ENCODE results near the gene HSPA1L.
A peak's percentile ranks its signal among the peaks of the same experiment; 100 is the strongest.

Gene HSPA1L

GRCh38 chr6:31775184-31775583 is 39.9 kb downstream of the HSPA1L start:
- no peak overlapping the region for H3K4me3 ChIP-seq (replicated peaks; ENCODE audit: low read depth, low read length)
- no peak for TF ChIP-seq CTCF (IDR thresholded peaks at IDR 0.05; ENCODE audit: low read depth, low read length, missing control alignments)
- no peak for DNase-seq (ENCODE audit: extremely low read depth, low read depth)

GRCh38 chr6:31771992-31772358 is 43.1 kb downstream of the HSPA1L start:
- no peak for TF ChIP-seq CTCF (IDR thresholded peaks at IDR 0.05; ENCODE audit: low read depth, low read length, missing control alignments)
- peak; percentile 32 for DNase-seq (ENCODE audit: extremely low read depth, low read depth)
- no peak overlapping the region for H3K4me3 ChIP-seq (replicated peaks; ENCODE audit: low read depth, low read length)

- no peak for DNase-seq (ENCODE audit: extremely low read depth, low read depth)
- TF ChIP-seq CTCF (IDR thresholded peaks at IDR 0.05; ENCODE audit: low read depth, low read length, missing control alignments) = no peak
- no peak overlapping the region for H3K4me3 ChIP-seq (replicated peaks; ENCODE audit: low read depth, low read length)
Observed at GRCh38 chr6:31770860-31771259, 44.2 kb downstream of the HSPA1L start.

- H3K4me3 ChIP-seq (replicated peaks; ENCODE audit: low read depth, low read length) = no peak overlapping the region
- no peak for DNase-seq (ENCODE audit: extremely low read depth, low read depth)
- TF ChIP-seq CTCF (IDR thresholded peaks at IDR 0.05; ENCODE audit: low read depth, low read length, missing control alignments) = peak; percentile 90
Observed at GRCh38 chr6:31769684-31770371, 45.3 kb downstream of the HSPA1L start.

- no peak for DNase-seq (ENCODE audit: extremely low read depth, low read depth)
- no peak for TF ChIP-seq CTCF (IDR thresholded peaks at IDR 0.05; ENCODE audit: low read depth, low read length, missing control alignments)
- no peak overlapping the region for H3K4me3 ChIP-seq (replicated peaks; ENCODE audit: low read depth, low read length)
Observed at GRCh38 chr6:31768363-31769257, 46.5 kb downstream of the HSPA1L start.

- no peak for TF ChIP-seq CTCF (IDR thresholded peaks at IDR 0.05; ENCODE audit: low read depth, low read length, missing control alignments)
- no peak overlapping the region for H3K4me3 ChIP-seq (replicated peaks; ENCODE audit: low read depth, low read length)
- DNase-seq (ENCODE audit: extremely low read depth, low read depth) = no peak
Observed at GRCh38 chr6:31767096-31767645, 47.9 kb downstream of the HSPA1L start.
